HL-60/S4 treated with phorbol 12-myristate 13-acetate at 8.2 ng/mL for 4 days and 3 days (cell line): ENCODE data around the gene MPHOSPH9.

Experiments used
- in situ Hi-C: fragments of 300-500 bp; cut with MboI; formaldehyde crosslinking; loops from 2 replicates; pipeline ENCODE4 v1.15.0; 2022; ENCODE audit warnings: low sequenced_read_pairs

The MPHOSPH9 gene

DNA sequence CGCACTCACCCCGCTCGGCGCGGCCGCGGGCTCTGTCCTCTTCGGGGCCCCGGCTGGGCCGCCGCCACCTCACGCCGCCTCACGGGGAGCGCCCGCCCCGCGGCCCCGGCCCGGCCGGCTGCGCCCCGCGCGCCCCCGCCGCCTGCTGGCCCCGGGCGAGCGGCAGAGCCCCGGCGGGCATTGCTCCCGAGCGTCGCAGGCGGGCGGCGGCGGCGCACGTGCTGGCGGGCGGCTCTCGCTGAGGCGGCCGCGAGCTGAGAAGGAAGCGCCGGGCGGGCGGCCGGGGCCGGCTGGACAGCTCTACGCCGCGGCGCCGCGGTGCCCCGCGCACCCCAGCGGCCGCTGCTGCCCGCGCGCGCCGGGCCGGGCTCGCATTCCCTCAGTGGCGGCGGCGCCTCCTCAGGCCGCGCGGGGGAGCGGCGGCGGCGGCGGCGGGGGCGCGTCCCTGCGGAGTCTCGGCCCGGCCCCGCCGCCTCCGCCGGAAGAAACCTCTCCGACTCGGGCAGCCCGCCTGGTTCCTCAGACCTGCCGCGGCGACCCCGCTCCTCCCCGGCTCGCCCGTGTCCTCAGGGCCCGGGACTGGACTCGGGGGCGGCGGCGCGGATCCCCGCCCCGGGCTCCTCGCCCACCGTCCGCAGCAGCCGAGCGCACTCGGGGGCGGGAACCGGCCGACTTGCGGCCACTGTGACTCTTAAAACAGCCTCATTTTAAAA, 82.0 kb downstream of the MPHOSPH9 start, which contains the start of gene PITPNM2:
Gene PITPNM2 (minus strand): TSS at position 347 of the 713 bp plus-strand sequence. CDS start 116,500 bp downstream, outside the sequence.
- in situ Hi-C loops = no loop called here

DNA sequence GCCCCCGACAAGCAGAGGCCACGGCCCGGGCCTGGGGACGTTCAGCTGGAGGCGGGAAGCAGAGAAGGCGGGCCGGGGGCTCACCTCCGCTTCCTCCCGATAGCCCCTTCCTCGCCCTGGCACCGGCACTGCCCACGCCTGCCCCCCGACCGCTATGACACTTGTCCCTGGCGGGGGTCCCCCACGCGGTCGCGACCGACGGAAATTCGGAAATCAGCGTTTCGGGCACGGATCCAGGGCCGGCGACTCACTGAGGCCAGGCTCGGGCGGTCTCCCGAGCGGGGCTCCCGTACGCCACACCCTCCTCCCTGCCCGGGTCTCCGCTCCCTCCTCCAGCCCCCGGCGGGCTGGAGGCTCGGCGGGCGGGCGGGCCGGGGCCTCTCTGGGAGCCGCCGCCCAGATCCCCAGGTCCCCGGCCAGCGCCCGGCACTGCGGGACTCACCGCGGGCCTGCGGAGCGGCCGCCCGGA, 82.6 kb downstream of the MPHOSPH9 start:
- in situ Hi-C loops = no loop called here

DNA sequence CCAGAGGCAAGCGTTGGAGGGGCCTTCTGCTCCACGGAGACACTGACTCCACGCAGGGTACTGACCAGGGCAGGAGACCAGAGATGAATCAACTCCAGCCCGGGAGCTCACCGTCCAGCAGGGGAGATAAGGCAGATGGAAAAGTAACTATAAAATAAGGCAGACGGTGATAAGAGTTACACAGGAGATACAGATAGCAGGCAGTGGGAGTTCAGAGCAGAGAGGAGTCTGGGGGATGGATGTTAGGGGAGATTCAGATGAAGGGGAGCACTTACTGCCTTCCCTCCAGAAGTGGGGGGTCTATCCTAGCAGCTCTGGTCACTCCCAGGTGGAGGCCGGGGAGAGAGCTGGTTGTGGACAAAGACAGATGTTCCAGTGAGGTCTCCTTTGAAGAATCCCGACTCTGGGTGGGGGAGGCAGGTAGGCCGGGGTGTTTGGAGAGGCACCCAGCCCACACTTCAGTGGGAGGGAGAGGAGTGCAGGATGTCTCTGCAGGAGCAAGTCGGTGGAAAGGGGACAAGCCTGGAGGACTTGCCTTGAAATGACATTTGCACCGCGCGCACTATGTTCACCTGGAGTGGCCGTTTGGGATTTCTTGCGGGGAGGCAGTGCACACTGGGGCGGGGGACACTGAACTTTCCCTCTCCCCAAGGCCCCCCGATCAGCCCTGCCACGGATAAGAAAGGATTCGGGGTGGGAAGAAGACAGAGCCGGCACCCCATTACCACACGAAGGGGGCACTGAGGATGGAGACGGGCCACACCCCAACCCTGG, 83.3 kb downstream of the MPHOSPH9 start:
- in situ Hi-C loops = no loop called here

DNA sequence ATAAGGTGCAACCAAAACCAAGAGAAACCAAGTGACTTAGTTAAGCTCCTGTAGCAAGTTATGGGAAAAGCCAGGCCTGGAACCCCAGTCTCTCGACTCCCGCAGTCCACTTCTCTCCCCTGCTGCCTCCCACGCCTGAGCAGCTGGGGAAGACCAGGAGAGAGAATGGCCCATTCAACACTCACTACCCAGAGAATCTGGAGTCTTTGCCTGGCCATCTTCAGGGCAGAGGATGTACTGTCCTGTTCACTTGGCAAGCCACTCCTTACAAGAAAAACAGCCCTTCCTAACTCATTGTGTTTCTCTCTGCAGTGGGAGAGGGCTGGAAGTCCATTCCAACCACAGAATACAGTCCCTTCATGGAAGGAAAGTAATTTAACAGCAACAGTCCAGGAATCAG, 83.9 kb downstream of the MPHOSPH9 start:
- in situ Hi-C loops = no loop called here

DNA sequence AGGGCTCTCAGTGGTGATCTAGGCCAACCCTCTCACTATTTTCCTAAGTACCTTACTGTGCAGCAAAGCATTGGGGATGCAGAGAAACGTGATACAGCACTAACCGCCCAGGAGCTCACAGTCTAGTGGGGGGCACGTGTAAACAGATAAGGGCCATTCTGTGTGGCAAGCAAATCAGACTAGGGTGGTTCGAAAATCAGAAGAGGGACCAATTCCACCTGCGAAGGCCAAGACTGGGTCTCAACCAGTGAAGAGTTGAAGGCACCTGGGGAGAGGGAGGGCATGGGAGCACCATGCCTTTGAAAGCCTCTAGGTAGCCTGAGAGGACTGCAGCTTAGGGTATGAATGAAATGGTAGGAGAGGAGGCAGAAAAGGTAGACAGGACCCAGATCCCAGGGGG, 84.3 kb downstream of the MPHOSPH9 start:
- in situ Hi-C loops = no loop called here

DNA sequence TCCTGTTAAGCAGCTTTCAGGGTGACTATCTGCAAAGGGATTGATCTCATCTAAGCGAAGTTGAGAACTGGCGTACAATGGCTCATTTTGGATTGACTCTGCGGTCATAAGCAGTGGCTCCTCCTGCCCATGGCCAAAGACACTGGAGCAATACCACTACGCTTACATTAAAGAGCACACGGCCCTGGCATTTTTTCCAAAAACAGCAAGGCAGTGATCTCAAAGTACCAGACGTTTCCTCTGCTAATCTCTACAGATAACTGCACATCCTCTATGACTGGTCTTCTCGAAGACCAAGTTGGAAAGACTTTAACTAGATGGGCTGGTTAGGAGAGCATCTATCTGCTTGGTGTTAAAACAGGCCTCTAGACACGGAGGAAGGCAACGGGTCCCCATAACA, 84.7 kb downstream of the MPHOSPH9 start:
- in situ Hi-C loops = no loop called here

DNA sequence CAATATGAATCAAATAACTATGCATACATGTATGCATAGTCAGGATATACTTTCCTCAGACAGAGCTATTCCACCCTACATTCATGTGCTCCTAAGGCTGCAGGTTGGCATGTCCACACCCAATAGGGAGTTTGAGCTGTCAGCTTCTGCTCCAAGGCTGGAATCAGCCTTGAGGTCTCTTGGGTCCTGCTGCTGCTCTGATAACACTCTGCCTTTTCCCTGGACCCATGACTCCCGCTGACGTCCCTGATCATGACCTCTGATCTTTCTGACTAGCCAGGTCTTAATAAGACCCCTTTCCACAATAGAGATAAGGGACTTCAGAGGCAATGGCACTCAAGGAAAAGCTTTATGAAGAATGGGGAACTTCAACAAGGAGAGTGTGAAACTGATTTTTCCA, 87.7 kb downstream of the MPHOSPH9 start:
- in situ Hi-C loops = no loop called here

DNA sequence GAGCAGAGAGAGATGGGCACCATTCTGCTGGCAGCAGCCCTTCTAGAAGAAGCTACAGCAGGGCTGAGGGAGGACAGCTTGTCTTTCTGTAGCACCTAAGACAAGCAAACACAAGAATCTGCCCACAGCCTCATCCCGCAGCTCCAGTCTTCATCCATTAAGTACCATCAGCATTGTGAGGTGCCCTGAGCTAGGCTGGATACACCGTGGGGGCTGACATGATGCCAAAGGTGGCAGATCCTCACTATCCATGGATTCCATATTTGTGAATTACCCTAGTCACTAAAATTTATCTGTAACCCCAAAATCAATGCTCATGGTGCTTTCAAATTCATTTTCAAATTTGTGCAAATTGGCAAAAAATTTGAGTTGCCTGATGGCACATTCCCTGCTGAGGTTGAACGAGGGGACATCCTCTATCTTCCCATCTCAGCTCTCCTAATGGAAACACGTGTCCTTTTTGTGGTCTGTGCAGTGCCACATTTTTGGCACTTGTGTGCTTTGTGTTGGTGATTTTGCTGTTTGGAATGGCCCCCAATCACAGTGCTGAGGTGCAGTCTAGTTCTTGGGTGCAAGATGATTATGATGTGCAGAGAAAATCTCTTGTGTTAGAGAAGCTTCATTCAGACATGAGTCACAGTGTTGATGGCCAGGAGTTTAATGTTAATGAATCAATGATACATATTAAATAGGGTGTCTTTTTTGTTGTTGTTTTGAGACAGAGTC, 89.0 kb downstream of the MPHOSPH9 start:
- in situ Hi-C loops = no loop called here

DNA sequence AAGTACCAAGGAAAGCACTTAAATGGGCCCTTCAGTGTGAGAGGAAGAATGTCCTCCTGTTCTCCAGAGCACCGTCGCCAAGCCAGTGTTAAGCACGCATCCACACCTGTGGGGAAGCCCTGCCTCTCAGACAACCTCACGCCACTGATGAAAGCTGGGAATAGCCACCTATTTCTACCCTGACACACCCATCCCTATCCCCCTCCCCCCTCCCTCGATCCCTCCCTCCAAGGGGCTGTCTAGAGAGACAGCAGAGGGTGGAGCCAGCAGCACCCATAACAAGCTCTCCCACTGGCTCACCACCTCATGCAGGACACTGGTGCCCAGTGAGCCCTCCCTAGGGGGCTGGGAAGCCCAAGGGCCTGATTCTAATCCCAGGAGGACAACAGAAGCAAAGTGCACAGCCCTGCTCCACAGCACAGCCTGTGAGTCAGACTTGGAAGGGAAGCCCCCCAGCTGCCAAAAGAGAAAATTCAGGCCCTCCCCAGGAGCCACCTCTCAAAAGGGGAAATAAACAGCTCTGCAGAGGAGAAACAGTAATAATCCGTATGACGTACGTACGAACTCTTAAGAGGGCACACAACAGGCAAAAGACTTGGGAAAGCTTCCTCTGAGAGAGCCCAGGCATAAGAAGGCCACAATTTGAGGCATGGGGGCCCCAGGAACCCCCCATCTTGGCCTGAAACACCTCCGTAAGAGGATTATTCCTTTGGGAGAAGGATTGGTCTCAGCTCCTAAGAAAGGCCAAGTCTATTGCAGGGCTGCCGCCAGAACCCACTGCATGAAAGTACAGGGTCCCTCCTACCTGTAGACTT, 89.8 kb downstream of the MPHOSPH9 start:
- in situ Hi-C loops = no loop called here

DNA sequence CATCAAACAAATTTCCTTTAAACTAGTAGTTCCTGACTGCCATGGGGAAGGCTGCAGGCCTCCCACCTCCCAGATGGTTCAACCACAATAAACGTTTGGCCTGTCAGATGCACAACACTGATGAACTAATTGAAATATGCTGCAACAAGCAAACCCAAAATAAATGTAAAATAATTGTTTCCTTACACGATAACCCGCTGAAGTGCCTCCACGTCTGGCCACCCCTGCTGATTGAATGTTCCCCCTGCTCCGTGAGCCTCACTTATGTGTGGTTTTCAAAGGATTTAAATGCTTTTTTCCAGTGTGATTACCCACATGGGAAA, 90.5 kb downstream of the MPHOSPH9 start:
- in situ Hi-C loops = no loop called here

DNA sequence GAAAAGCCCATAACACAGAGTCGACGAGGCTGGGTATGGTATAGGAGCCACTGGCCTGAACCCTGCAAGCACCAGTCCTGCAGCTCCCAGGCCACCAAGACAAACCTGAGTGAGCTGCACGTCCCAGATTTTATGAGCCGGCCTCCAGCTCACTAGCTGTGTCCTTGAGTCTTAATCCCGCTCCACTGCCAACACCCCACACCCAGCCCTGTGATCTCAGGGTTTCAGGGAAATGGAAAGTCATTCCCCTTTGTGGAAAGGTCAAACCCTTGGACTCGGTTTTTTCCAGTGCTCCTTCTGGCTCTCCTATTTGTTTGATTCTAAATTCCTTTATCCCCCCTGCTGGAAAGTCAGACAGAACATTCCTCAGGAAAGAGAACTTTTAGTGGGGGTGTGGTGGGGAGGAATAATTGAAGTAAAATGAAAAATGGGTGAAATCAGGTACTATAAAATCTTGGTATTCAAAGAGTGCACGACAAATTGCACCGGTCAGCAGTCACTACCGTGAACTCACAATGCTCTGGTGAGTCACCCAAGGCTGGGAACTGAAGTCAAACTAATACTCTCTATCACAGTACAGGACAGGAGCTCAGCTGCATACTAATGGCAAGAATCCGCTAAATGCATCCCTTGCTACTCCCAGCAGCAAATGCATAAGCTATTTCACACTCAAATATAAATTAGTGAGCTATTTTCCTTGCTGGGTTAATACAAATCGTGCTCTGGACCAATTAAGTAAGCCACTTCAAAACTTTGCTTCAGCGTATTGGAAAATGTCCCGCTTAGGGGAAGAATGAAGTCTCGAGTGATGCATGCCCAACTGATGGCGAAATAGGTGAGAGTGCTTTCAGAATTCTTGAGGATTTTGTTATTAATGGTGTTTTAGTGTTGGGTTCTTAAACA, 91.1 kb downstream of the MPHOSPH9 start:
- in situ Hi-C loops = no loop called here

DNA sequence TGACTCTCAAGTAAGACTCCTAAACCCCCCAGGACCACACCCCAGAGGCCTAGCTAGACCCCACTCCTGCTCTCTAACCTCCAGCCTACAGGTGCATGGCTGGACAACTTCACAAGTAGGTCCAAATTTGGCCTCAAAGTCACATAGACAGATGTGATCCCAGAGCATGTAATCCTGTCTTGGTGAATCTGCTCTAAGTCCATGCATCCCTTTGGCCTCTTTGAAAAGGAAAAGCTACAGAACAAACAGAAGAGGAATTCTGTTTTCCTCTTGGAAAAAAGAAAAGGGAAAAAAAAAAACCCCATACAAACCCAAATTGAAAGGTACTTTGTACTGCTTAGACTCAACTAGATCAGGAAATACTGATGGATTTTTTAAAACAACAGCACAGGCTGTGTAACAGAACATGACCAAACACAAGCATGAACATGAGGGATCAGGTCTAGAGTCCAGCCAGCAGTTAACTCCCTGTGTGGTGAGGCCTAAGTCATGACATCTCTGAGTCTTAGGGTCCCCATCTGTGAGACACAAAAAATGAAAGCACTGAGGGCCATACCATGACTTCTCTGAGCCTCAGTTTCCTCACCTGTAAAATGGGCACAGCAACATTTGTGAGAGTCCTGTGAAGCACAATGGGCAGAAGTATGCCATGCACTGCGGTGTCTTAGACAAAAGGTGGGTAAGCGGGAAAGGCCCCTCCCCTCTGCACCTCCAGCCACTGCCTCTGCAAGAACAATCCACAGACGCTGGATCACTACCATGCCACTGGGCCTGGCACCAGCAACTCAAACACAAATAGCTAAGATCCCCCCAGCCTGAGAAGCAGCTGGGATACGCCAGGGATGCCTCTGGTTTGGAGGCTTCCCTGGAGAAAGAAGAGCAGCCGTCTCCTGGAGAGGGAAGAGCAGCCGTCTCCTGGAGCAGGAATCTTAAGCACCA, 92.0 kb downstream of the MPHOSPH9 start:
- in situ Hi-C loops = no loop called here

DNA sequence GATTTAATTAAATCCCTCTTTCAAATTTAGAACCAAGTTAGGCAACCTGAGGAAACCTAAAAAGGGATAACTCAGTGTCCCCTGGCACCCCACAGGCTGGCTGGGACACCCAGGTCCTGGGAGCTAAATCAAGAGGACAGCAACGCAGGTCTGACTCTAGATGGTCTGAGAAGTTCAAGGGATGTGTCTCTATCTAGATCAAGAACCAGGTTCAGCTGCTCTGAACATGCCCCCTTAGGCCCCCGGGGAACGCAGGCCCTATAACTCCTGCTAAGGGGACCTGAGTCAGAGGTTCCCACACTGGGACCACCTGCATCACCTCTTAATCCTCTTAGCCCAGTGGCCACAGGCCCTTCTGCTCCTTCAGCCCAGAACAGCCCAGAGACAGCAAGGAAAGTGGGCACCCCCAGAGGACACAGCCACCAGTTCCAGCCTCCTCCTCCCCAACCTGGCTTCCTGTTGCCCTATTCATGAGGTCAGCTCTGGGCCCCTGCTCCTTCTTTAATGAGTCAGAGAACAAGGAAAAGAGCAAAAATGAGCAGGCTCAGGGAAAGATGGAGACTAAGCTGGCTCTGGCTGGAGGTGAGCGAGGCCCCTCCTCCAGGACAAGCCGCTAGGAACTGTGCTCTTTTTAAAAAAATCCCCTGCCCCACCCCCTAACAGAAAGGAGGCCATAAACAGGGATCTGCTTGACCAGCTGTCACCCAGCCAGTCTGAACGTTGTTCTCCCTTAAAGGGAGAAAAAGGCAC, 92.8 kb downstream of the MPHOSPH9 start:
- in situ Hi-C loops = no loop called here

DNA sequence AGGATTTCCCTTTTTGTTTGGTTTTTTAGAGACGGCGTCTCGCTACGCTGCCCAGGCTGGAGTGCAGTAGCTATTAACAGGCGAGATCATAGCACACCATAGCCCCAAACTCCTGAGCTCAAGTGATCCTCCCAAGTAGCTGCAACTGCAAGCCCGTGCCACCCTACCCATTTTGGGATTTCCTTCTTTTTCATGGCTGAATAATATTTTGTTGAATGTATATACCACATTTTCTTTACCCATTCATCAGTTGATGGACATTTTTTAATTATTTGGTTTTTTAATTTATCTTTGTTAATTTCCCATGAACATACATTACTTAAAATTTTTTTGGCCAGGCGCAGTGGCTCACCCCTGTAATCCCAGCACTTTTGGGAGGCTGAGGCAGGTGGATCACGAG, 97.3 kb downstream of the MPHOSPH9 start:
- in situ Hi-C loops = no loop called here

DNA sequence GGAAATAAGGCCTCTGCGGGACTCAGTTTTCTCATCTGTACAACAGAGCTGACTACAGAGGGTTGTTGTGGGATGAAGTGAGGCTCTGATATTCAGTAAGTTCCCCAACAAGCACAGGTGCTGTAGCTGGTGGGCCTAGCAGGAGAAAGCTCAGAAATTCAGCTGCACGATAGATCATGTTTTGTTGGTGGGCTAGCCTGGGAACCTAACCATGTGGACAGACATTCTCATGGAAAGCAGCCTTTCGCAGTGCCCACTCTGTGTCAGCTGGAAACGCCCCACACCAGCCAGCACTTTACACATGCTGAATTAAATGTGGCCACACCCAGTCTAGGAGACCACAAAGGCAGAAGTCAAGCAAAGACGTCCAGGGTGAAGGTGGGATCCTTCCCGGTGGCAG, 98.1 kb downstream of the MPHOSPH9 start:
- in situ Hi-C loops = no loop called here

DNA sequence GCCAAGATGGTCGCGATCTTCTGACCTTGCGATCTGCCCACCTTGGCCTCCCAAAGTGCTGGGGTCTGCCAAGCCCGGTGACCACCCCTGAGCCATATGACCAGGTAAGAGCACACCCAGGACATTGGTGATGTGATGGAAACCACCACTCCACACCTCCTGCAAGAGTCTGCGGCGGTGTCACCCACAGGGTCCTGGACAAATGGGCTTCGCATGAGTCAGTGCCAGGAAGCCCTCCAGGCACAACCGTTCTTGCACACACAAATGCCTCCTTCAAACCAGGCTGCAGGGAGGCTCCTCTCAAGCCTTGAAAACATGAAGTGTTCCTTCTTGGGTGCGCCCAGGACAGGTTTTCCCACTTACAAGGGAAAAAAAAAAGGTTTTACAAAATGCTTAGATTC, 98.7 kb downstream of the MPHOSPH9 start:
- in situ Hi-C loops = no loop called here

DNA sequence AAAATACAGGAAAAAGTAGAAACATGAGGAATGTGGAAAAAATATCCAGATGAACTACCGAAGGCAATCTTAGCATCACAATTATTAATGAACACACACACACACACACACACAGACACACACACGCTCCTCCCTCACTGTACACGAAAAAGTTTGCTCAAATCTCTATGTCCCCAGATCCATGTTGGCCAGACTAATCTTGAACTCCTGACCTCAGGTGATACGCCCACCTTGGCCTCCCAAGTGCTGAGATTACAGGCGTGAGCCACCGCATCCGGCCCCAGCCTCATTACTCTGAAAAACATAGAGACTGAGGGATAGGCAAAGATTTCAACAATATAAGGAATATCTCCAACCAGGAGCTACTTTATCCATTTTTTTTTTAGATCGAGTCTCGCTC, 99.2 kb downstream of the MPHOSPH9 start:
- in situ Hi-C loops = no loop called here

DNA sequence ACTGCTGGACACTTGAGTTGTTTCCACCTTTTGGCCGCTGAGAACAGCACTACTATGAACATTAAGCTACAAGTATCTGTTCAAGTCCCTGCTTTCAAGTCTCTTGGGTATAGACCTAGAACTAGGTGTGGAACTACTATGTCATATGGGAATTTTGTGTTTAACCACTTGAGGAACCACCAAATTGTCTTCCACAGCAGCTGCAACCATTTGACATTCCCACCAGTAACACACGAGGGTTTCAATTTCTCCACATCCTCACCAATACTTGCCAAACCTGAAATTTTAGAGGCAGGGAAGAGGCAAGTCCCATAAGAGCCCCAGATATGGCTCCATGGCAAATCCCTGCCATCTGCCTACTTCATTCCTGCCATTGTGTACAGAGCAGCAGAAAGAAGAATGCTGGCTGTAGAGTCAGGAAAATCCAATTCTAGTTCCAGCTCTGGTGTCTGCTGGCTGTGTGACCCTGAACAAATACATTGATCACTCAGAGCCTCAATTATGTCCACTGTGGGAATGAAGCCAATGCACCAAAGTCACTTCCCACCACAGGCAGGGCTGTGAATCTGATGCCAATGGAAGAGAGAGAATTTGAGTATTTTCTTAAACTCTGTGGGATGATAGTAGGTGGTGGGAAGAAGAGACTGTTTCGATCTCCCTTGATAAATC, 99.9 kb downstream of the MPHOSPH9 start:
- in situ Hi-C loops = no loop called here
